Right cardiac atrium (tissue), 5 donors: ENCODE results near the gene MAPK8IP3. TPM values are rescaled to one million over a fixed set of nuclear protein-coding genes. Genes with fewer than 3 reads are reported as not detected.
A peak's percentile ranks its signal among the peaks of the same experiment; 100 is the strongest.

Experiments used
- ATAC-seq, 2 donors: fragments of 200-7000 bp; cut with Tn5 transposase; one replicate each; pipeline versions ENCODE4 v1.8.0 to v1.9.1; 2020; ENCODE audit warnings: moderate library complexity in 2 of 2, mild to moderate bottlenecking in 1 of 2
- DNase-seq, 3 donors: peaks; one replicate each; pipeline ENCODE4 v3.0.0-alpha.2; 2020
- H3K27ac ChIP-seq: one replicate; pipeline ENCODE4 v1.5.1; 2013; ENCODE audit warnings: mild to moderate bottlenecking, low read length, control low read depth, moderate library complexity
- H3K27me3 ChIP-seq: one replicate; pipeline ENCODE4 v1.6.1; 2013; ENCODE audit not compliant: control insufficient read depth, insufficient read depth
- H3K4me1 ChIP-seq: one replicate; pipeline ENCODE4 v1.6.1; 2013; ENCODE audit warnings: low read length; ENCODE audit not compliant: control insufficient read depth, insufficient read depth
- H3K4me3 ChIP-seq: one replicate; pipeline ENCODE4 v1.5.1; 2013; ENCODE audit warnings: low read length, control low read depth
- H3K9me3 ChIP-seq: one replicate; pipeline ENCODE4 v1.6.1; 2013; ENCODE audit warnings: low read length; ENCODE audit not compliant: control insufficient read depth
- WGBS: extraction: QIAGEN DNeasy Blood & Tissue Kit; methylation state at CpG from one replicate; pipeline ENCODE4 v1.1.7; 2013; 5-methylcytosine and 5-hydroxymethylcytosine counted together
- intact Hi-C, 4 donors: fragments of 100-400 bp; cut with DNase I; formaldehyde crosslinking; loops; one replicate each; pipeline versions ENCODE4 v1.11.0 to v1.14.0; 2022 to 2023
- polyA plus RNA-seq: library from polyadenylated mRNA; stranded (reverse); fragments of 200-250 nt; gene quantifications from one replicate; pipeline ENCODE4 v1.2.3, GENCODE V29; 2013
- total RNA-seq, 4 donors: library from RNA; stranded (reverse); fragmentation: NEBNext Ultra II Directional; extraction: Animal tissue kit (Norgen Biotek cat#: 25700); gene quantifications; one replicate each; pipeline ENCODE4 v1.2.1, GENCODE V29; 2021
- donor health status: healthy with polysubstance abuse.
- donor health status: DM: no; HTN: yes; CAD: no.
- donor health status: DM: no; HTN: no; CAD: no.
- donor health status: DM: no; HTN: yes; CAD: no; lungs with severe emphysema.
- donor health status: DM: yes; HTN: yes; CAD: no.

MAPK8IP3 gene
- total and polyA plus RNA-seq, 5 donors: 69.3 to 87.6 (median 76.0) TPM

GRCh38 chr16:1752853-1753252 lies 46.9 kb downstream of the MAPK8IP3 start:
- no peaks in the 10 kb centered on the region for H3K27me3 ChIP-seq
- DNase-seq: no peak
- no peaks in the 10 kb centered on the region for H3K9me3 ChIP-seq
- H3K4me3 ChIP-seq: no peak overlapping the region
- no peak overlapping the region for H3K27ac ChIP-seq
- intact Hi-C loops: no loop called here
- 91% methylated on average over 14 of the region's 14 CpGs for WGBS
- no peak for ATAC-seq
- H3K4me1 ChIP-seq: no peaks in the 10 kb centered on the region

GRCh38 chr16:1754204-1754603 lies 48.2 kb downstream of the MAPK8IP3 start:
- intact Hi-C loops: no loop called here
- WGBS: 91% methylated on average over 12 of the region's 12 CpGs
- Histone ChIP-seq H3K9me3 (no peaks in the 10 kb centered on the region), H3K4me3 (no peak overlapping the region), H3K4me1 (no peaks in the 10 kb centered on the region), H3K27me3 (no peaks in the 10 kb centered on the region), H3K27ac (no peak overlapping the region)
- DNase-seq (no peak), ATAC-seq (no peak)

GRCh38 chr16:1757714-1758461 lies 51.9 kb downstream of the MAPK8IP3 start:
- intact Hi-C loops: no loop called here
- no peak for DNase-seq
- WGBS: 92% methylated on average over 37 of the region's 37 CpGs

GRCh38 chr16:1758923-1759322 lies 52.9 kb downstream of the MAPK8IP3 start:
- WGBS: 90% methylated on average over 18 of the region's 18 CpGs
- Histone ChIP-seq H3K27ac (no peak overlapping the region), H3K27me3 (no peaks in the 10 kb centered on the region), H3K9me3 (no peaks in the 10 kb centered on the region), H3K4me3 (no peak overlapping the region), H3K4me1 (no peaks in the 10 kb centered on the region)
- ATAC-seq (no peak), DNase-seq (no peak)
- intact Hi-C loops: no loop called here

More at GRCh38 chr16:1757714-1758461, 51.9 kb downstream of the MAPK8IP3 start:
- Histone ChIP-seq H3K4me3 (no peak overlapping the region), H3K4me1 (no peaks in the 10 kb centered on the region), H3K9me3 (no peaks in the 10 kb centered on the region), H3K27me3 (no peaks in the 10 kb centered on the region), H3K27ac (no peak overlapping the region)
- no peak for ATAC-seq

GRCh38 chr16:1759511-1759910 lies 53.5 kb downstream of the MAPK8IP3 start:
- no peaks in the 10 kb centered on the region for H3K27me3 ChIP-seq
- no peak for ATAC-seq
- WGBS: 96% methylated on average over 21 of the region's 21 CpGs

GRCh38 chr16:1760911-1761310 lies 54.9 kb downstream of the MAPK8IP3 start:
- no peaks in the 10 kb centered on the region for H3K4me1 ChIP-seq
- H3K27me3 ChIP-seq: no peaks in the 10 kb centered on the region
- DNase-seq (no peak), ATAC-seq (no peak)
- WGBS: 89% methylated on average over 15 of the region's 15 CpGs
- no peak overlapping the region for H3K27ac ChIP-seq
- intact Hi-C loops: no loop called here
- no peaks in the 10 kb centered on the region for H3K9me3 ChIP-seq
- H3K4me3 ChIP-seq: no peak overlapping the region

More at GRCh38 chr16:1759511-1759910, 53.5 kb downstream of the MAPK8IP3 start:
- no peaks in the 10 kb centered on the region for H3K9me3 ChIP-seq
- intact Hi-C loops: no loop called here
- no peak overlapping the region for H3K27ac ChIP-seq
- no peak for DNase-seq
- H3K4me3 ChIP-seq: no peak overlapping the region
- no peaks in the 10 kb centered on the region for H3K4me1 ChIP-seq

- no peak overlapping the region for H3K4me3 ChIP-seq
- DNase-seq (no peak), ATAC-seq (no peak)
- no peaks in the 10 kb centered on the region for H3K27me3 ChIP-seq
- WGBS: 93% methylated on average over 15 of the region's 15 CpGs
- intact Hi-C loops: no loop called here
- H3K4me1 ChIP-seq: no peaks in the 10 kb centered on the region
- no peak overlapping the region for H3K27ac ChIP-seq
- no peaks in the 10 kb centered on the region for H3K9me3 ChIP-seq
These were observed 55.8 kb downstream of the MAPK8IP3 start for GRCh38 chr16:1761751-1762150.

- DNase-seq (no peak), ATAC-seq (no peak)
- Histone ChIP-seq H3K4me1 (no peaks in the 10 kb centered on the region), H3K27me3 (no peaks in the 10 kb centered on the region), H3K9me3 (no peaks in the 10 kb centered on the region), H3K4me3 (no peak overlapping the region), H3K27ac (no peak overlapping the region)
- WGBS: 87% methylated on average over 30 of the region's 30 CpGs
- intact Hi-C loops: no loop called here
These were observed 56.3 kb downstream of the MAPK8IP3 start for GRCh38 chr16:1762196-1762878.

- H3K4me3 ChIP-seq: no peak overlapping the region
- no peaks in the 10 kb centered on the region for H3K4me1 ChIP-seq
- intact Hi-C loops: no loop called here
- H3K27ac ChIP-seq: no peak overlapping the region
- DNase-seq (peak in 1 of 3 donors; percentile 23), ATAC-seq (no peak)
- no peaks in the 10 kb centered on the region for H3K27me3 ChIP-seq
- WGBS: 82% methylated on average over 24 of the region's 24 CpGs
- H3K9me3 ChIP-seq: no peaks in the 10 kb centered on the region
These were observed 57.0 kb downstream of the MAPK8IP3 start for GRCh38 chr16:1762879-1763520.

- Histone ChIP-seq H3K9me3 (no peaks in the 10 kb centered on the region), H3K27ac (no peak overlapping the region), H3K4me1 (no peaks in the 10 kb centered on the region), H3K4me3 (no peak overlapping the region), H3K27me3 (no peaks in the 10 kb centered on the region)
- intact Hi-C loops: no loop called here
- ATAC-seq (no peak), DNase-seq (peak in 2 of 3 donors; percentile 18 to 70)
- 74% methylated on average over 81 of the region's 81 CpGs for WGBS
These were observed 57.8 kb downstream of the MAPK8IP3 start for GRCh38 chr16:1763521-1764511.
